HG03442 (cell line): ENCODE data around the gene SIGLEC15.

Experiments
- ATAC-seq: cut with Tn5 transposase; IDR thresholded peaks from one replicate; pipeline ENCODE4 v1.9.1; 2021; ENCODE audit warnings: mild to moderate bottlenecking, moderate library complexity; ENCODE audit not compliant: unreplicated experiment

Gene SIGLEC15

GRCh38 chr18:45874491-45875184, 49.2 kb downstream of the SIGLEC15 start:
- peak; percentile 91 for ATAC-seq

- no peak for ATAC-seq
Observed at GRCh38 chr18:45876161-45876560, 50.7 kb downstream of the SIGLEC15 start.

GRCh38 chr18:45877403-45877802, 51.9 kb downstream of the SIGLEC15 start:
- ATAC-seq: no peak

DNA sequence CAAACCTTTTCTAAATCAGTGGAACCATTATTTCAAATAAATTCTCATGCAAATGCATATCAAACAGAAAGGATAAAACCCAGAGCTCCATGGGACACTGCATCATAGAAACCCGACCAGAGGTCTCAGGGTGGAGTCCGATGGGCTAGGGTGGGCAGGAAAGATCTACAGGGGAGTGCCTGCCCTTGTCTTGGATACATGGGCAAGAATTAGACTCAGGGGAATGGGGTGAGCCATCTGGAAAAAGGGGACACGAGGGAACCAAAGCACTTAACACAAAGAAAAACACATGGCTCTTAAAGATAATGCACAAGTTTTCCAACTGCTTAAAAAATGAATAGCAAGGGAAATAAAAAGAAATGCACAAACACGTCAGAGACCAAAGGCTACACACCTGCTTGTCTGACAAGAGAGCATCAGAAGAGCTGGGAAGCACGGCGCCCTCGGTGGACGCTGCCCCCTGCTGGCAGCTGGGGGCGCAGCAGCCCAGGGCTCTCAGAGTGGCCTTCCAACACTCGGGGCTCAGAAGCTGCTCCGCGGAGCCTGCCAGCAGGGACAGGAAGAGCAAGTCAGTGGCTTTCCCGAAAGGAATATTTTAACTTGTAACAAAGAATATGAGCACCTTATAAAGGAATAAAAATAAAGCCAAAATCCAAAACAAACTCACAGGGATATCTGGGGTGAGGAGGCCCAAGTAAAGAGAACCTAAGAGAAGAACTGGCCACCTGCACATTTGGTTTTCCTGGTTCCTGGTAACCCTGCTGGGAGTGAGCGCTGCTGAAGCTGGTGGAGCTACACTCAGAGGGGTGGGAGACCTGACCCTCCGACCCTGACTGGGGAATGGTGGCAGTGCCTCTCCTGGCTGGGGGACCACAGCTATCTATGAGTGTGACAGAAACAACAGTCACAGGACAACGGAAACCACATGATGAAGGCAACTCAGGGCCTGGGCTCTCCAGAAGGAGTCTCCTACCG, 54.5 kb downstream of the SIGLEC15 start:
- peak; percentile 86 for ATAC-seq

- no peak for ATAC-seq
Observed at GRCh38 chr18:45880876-45881558, 55.5 kb downstream of the SIGLEC15 start.

GRCh38 chr18:45887585-45887984, 62.1 kb downstream of the SIGLEC15 start:
- no peak for ATAC-seq

DNA sequence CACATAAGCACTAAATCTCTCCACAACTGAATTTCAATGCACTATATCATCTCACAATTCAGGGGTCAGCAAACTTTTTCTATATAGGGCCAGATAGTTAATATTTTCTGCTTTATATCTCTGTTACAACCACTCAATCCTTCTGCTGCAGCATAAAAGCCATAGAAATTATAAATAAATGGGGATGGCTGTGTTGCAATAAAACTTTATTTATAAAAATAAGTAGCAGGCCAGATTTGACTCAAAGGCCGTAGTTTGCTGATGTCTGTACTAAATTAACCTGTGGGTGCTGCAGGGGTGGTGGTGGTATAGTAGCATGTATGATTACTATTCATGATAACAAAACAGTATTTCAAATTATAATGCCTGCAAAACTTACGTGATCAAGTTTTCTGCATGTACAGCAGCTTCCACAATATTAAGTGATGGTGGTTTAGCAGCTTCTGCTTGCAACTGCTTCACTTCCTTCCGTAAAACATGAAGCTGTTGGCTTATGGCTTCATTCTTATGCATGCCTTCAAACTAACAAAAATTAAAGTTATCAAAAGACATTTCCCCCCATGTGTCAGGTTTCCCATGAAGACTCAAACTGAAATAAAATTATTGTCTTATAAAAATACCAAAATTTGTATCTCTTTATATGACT, 64.1 kb downstream of the SIGLEC15 start:
- ATAC-seq: no peak

GRCh38 chr18:45890606-45891005, 65.1 kb downstream of the SIGLEC15 start:
- no peak for ATAC-seq

GRCh38 chr18:45891806-45892205, 66.3 kb downstream of the SIGLEC15 start:
- ATAC-seq: no peak
